HG03521 (cell line): Measurements from ENCODE around the gene OR2L8.

Experiments used
- ATAC-seq: cut with Tn5 transposase; IDR thresholded peaks from one replicate; pipeline ENCODE4 v1.9.1; 2021; ENCODE audit warnings: mild to moderate bottlenecking, moderate library complexity; ENCODE audit not compliant: unreplicated experiment

OR2L8 gene

GRCh38 chr1:247966532-247967204, 18.0 kb downstream of the OR2L8 start:
- peak; percentile 66 for ATAC-seq

- ATAC-seq = no peak
Observed at GRCh38 chr1:247992986-247993385, 44.3 kb downstream of the OR2L8 start.

- ATAC-seq = no peak
Observed at GRCh38 chr1:247998811-247999210, 50.2 kb downstream of the OR2L8 start.
